Colonic mucosa (tissue), 4 donors: ENCODE data around the gene SLC6A4. TPM values are rescaled to one million over a fixed set of nuclear protein-coding genes. Genes with fewer than 3 reads are reported as not detected.

ENCODE experiments used
- DNase-seq: peaks from one replicate; pipeline ENCODE4 v3.0.0-alpha.2; 2020
- H3K27ac ChIP-seq: fragments of 200-600 bp; one replicate; pipeline ENCODE4 v1.8.0; 2021
- H3K27me3 ChIP-seq: fragments of 200-600 bp; one replicate; pipeline ENCODE4 v1.8.0; 2021
- H3K36me3 ChIP-seq: fragments of 200-600 bp; one replicate; pipeline ENCODE4 v1.8.0; 2021
- H3K4me1 ChIP-seq: fragments of 200-600 bp; one replicate; pipeline ENCODE4 v1.8.0; 2021; ENCODE audit warnings: mild to moderate bottlenecking
- H3K4me3 ChIP-seq: fragments of 200-600 bp; one replicate; pipeline ENCODE4 v1.8.0; 2021
- H3K9ac ChIP-seq, 2 donors: one replicate each; pipeline ENCODE4 v1.7.0; 2013; ENCODE audit warnings: control low read depth in 2 of 2, low read depth in 2 of 2, low read length in 2 of 2
- H3K9me3 ChIP-seq: fragments of 200-600 bp; one replicate; pipeline ENCODE4 v1.8.0; 2021
- CTCF ChIP-seq: fragments of 200-600 bp; IDR thresholded peaks from one replicate; pipeline ENCODE4 v1.8.0; 2022; ENCODE audit warnings: antibody characterized with exemption, mild to moderate bottlenecking
- intact Hi-C: fragments of 100-400 bp; cut with DNase I; formaldehyde crosslinking; loops from one replicate; pipeline ENCODE4 v1.14.1; 2022
- total RNA-seq, 2 donors: library from RNA; stranded (reverse); fragmentation: NEBNext Ultra II Directional in 1 of 2; extraction: Animal tissue kit (Norgen Biotek cat#: 25700) in 1 of 2; gene quantifications; one replicate each; pipeline ENCODE4 v1.2.1, GENCODE V29; 2021
- donor health status: healthy.
- donor health status: DM: no; HTN: no; CAD: no.
- donor health status: DM: no; HTN: no; CAD: no.

Gene SLC6A4
- total RNA-seq, 2 donors from 2014 or later, result 0.25 to 0.88 TPM

GRCh38 chr17:30212750-30213149 lies 22.7 kb downstream of the SLC6A4 start:
- intact Hi-C loops, result no loop called here
- no peak overlapping the region for H3K4me3 ChIP-seq
- no peak for DNase-seq
- no peaks in the 10 kb centered on the region for H3K9me3 ChIP-seq
- no peak overlapping the region for H3K9ac ChIP-seq
- H3K36me3 ChIP-seq, result no peaks in the 10 kb centered on the region
- TF ChIP-seq CTCF, result no peak
- no peaks in the 10 kb centered on the region for H3K27me3 ChIP-seq
- H3K4me1 ChIP-seq, result no peaks in the 10 kb centered on the region
- no peak overlapping the region for H3K27ac ChIP-seq

- Histone ChIP-seq H3K27me3 (no peaks in the 10 kb centered on the region), H3K36me3 (no peaks in the 10 kb centered on the region), H3K9ac (no peak overlapping the region), H3K4me1 (no peaks in the 10 kb centered on the region), H3K27ac (no peak overlapping the region), H3K9me3 (no peaks in the 10 kb centered on the region), H3K4me3 (no peak overlapping the region)
- TF ChIP-seq CTCF, result no peak
- intact Hi-C loops, result no loop called here
- DNase-seq, result no peak
Measured at GRCh38 chr17:30211371-30211770, 24.1 kb downstream of the SLC6A4 start.

- TF ChIP-seq CTCF, result no peak
Measured at GRCh38 chr17:30210901-30211300, 24.6 kb downstream of the SLC6A4 start.

GRCh38 chr17:30210366-30210765 lies 25.1 kb downstream of the SLC6A4 start:
- H3K4me3 ChIP-seq, result no peak overlapping the region
- no peak for DNase-seq
- H3K27me3 ChIP-seq, result no peaks in the 10 kb centered on the region
- H3K4me1 ChIP-seq, result no peaks in the 10 kb centered on the region
- intact Hi-C loops, result no loop called here
- H3K27ac ChIP-seq, result no peak overlapping the region
- no peak overlapping the region for H3K9ac ChIP-seq
- no peak for TF ChIP-seq CTCF
- H3K9me3 ChIP-seq, result no peaks in the 10 kb centered on the region
- no peaks in the 10 kb centered on the region for H3K36me3 ChIP-seq

More at GRCh38 chr17:30210901-30211300, 24.6 kb downstream of the SLC6A4 start:
- H3K9me3 ChIP-seq, result no peaks in the 10 kb centered on the region
- H3K4me1 ChIP-seq, result no peaks in the 10 kb centered on the region
- no peaks in the 10 kb centered on the region for H3K27me3 ChIP-seq
- intact Hi-C loops, result no loop called here
- no peak for DNase-seq
- H3K4me3 ChIP-seq, result no peak overlapping the region
- no peaks in the 10 kb centered on the region for H3K36me3 ChIP-seq
- no peak overlapping the region for H3K9ac ChIP-seq
- no peak overlapping the region for H3K27ac ChIP-seq

- H3K36me3 ChIP-seq, result no peaks in the 10 kb centered on the region
- H3K9ac ChIP-seq, result no peak overlapping the region
- H3K9me3 ChIP-seq, result no peaks in the 10 kb centered on the region
- intact Hi-C loops, result no loop called here
- TF ChIP-seq CTCF, result no peak
- H3K4me1 ChIP-seq, result no peaks in the 10 kb centered on the region
- H3K27me3 ChIP-seq, result no peaks in the 10 kb centered on the region
- no peak overlapping the region for H3K27ac ChIP-seq
- no peak for DNase-seq
- H3K4me3 ChIP-seq, result no peak overlapping the region
Measured at GRCh38 chr17:30209930-30210329, 25.6 kb downstream of the SLC6A4 start.

- no peaks in the 10 kb centered on the region for H3K9me3 ChIP-seq
- intact Hi-C loops, result no loop called here
Measured at GRCh38 chr17:30208214-30208613, 27.3 kb downstream of the SLC6A4 start.

More at GRCh38 chr17:30208214-30208613, 27.3 kb downstream of the SLC6A4 start:
- Histone ChIP-seq H3K4me3 (no peak overlapping the region), H3K27me3 (no peaks in the 10 kb centered on the region), H3K27ac (no peak overlapping the region), H3K9ac (no peak overlapping the region), H3K4me1 (no peaks in the 10 kb centered on the region), H3K36me3 (no peaks in the 10 kb centered on the region)
- TF ChIP-seq CTCF, result no peak
- no peak for DNase-seq
